Prostate gland (tissue), 2 donors: Measurements from ENCODE around the gene ANGEL1.

Source experiments
- CTCF ChIP-seq, 4 experiments: fragments of 200-600 bp in 2 of 4; fragments of 450-650 bp in 2 of 4; sonication (generic) in 2 of 4; IDR thresholded peaks; 1 replicate in 3 of 4; 2 replicates in 1 of 4; pipeline ENCODE4 v1.5.1; 2016 to 2019; ENCODE audit warnings: antibody characterized with exemption in 4 of 4, mild to moderate bottlenecking in 2 of 4, moderate library complexity in 2 of 4
- POLR2A ChIP-seq: fragments of 450-650 bp; IDR thresholded peaks from one replicate; pipeline ENCODE4 v1.6.1; 2016; ENCODE audit warnings: antibody characterized with exemption, mild to moderate bottlenecking

- TF ChIP-seq CTCF (IDR thresholded peaks at IDR 0.05) = no peak
- TF ChIP-seq POLR2A = no peak
Observed at GRCh38 chr14:76778546-76779215, 34.0 kb downstream of the ANGEL1 start.
